BJ (cell line): Measurements from ENCODE around the gene NIBAN1. TPM values are rescaled to one million over a fixed set of nuclear protein-coding genes. Genes with fewer than 3 reads are reported as not detected.

Source experiments
- CTCF ChIA-PET: fragments of 350-600 bp; formaldehyde crosslinking; extraction: SDS; loops from one replicate; lab custom pipeline; 2021; ENCODE audit warnings: antibody characterized with exemption, inconsistent platforms; lab: Yijun Ruan, JAX
- POLR2A ChIA-PET: fragments of 300-600 bp; sonication (Branson Sonifier 250); formaldehyde crosslinking; extraction: SDS; loops from one replicate; lab custom pipeline; 2021; ENCODE audit warnings: antibody characterized with exemption; lab: Charles Lee
- DNase-seq: peaks from one replicate; pipeline ENCODE4 v3.0.0-alpha.2; 2011; ENCODE audit warnings: low read depth
- H3K27me3 ChIP-seq: 2 replicates; pipeline ENCODE4 v1.6.0; 2011; ENCODE audit warnings: low read length; ENCODE audit not compliant: control insufficient read depth, insufficient read depth
- H3K36me3 ChIP-seq: 2 replicates; pipeline ENCODE4 v1.5.1; 2011; ENCODE audit warnings: low read length; ENCODE audit not compliant: control insufficient read depth, insufficient read depth
- H3K4me3 ChIP-seq: 2 replicates; pipeline ENCODE4 v1.5.1; 2011; ENCODE audit warnings: low read depth, mild to moderate bottlenecking, control low read depth, low read length
- CTCF ChIP-seq: IDR thresholded peaks from 2 replicates; pipeline ENCODE4 v1.5.1; 2011; ENCODE audit warnings: low read depth, mild to moderate bottlenecking, control low read depth, inconsistent platforms, low read length, moderate library complexity; ENCODE audit not compliant: insufficient read depth
- polyA plus RNA-seq: library from polyadenylated mRNA; depleted of rRNA; stranded (reverse); fragments of >200 nt; gene quantifications from 2 replicates; pipeline ENCODE4 v1.2.3, GENCODE V29; 2011

NIBAN1 gene
- polyA plus RNA-seq, 1 experiment: 28.2 TPM

GRCh38 chr1:184952428-184952827 lies 21.9 kb downstream of the NIBAN1 start:
- CTCF ChIA-PET: no interaction called here
- Histone ChIP-seq H3K36me3 (no peaks in the 10 kb centered on the region), H3K27me3 (no peaks in the 10 kb centered on the region), H3K4me3 (no peak overlapping the region)
- POLR2A ChIA-PET: no interaction called here
- DNase-seq: no peak
- no peak for TF ChIP-seq CTCF

- CTCF ChIA-PET: no interaction called here
- Histone ChIP-seq H3K4me3 (no peak overlapping the region), H3K27me3 (no peaks in the 10 kb centered on the region), H3K36me3 (no peaks in the 10 kb centered on the region)
- no peak for DNase-seq
- POLR2A ChIA-PET: no interaction called here
- no peak for TF ChIP-seq CTCF
These were observed 22.5 kb downstream of the NIBAN1 start for GRCh38 chr1:184951788-184952187.

- no peak for DNase-seq
- POLR2A ChIA-PET: no interaction called here
These were observed 23.4 kb downstream of the NIBAN1 start for GRCh38 chr1:184950906-184951305.

GRCh38 chr1:184950227-184950626 lies 24.1 kb downstream of the NIBAN1 start:
- CTCF ChIA-PET: no interaction called here
- no peak for DNase-seq
- Histone ChIP-seq H3K36me3 (no peaks in the 10 kb centered on the region), H3K4me3 (no peak overlapping the region), H3K27me3 (no peaks in the 10 kb centered on the region)
- no peak for TF ChIP-seq CTCF
- POLR2A ChIA-PET: no interaction called here

More at GRCh38 chr1:184950906-184951305, 23.4 kb downstream of the NIBAN1 start:
- CTCF ChIA-PET: no interaction called here
- no peaks in the 10 kb centered on the region for H3K36me3 ChIP-seq
- no peak overlapping the region for H3K4me3 ChIP-seq
- TF ChIP-seq CTCF: no peak
- H3K27me3 ChIP-seq: no peaks in the 10 kb centered on the region

- CTCF ChIA-PET: no interaction called here
- TF ChIP-seq CTCF: no peak
- no peak overlapping the region for H3K4me3 ChIP-seq
- POLR2A ChIA-PET: no interaction called here
- H3K27me3 ChIP-seq: no peaks in the 10 kb centered on the region
- DNase-seq: no peak
- no peaks in the 10 kb centered on the region for H3K36me3 ChIP-seq
These were observed 26.6 kb downstream of the NIBAN1 start for GRCh38 chr1:184947497-184948256.
